H1 (cell line): ENCODE results near the gene LIPE. TPM values are rescaled to one million over a fixed set of nuclear protein-coding genes. Genes with fewer than 3 reads are reported as not detected.

Experiments used
- CTCF ChIA-PET: fragments of 300-600 bp; sonication (Branson Sonifier 250); formaldehyde crosslinking; loops from one replicate; lab custom pipeline; 2021; ENCODE audit not compliant: partially characterized antibody; lab: Charles Lee
- POLR2A ChIA-PET: fragments of 300-600 bp; sonication (Branson Sonifier 250); formaldehyde crosslinking; loops from one replicate; lab custom pipeline; 2021; ENCODE audit warnings: inconsistent platforms; ENCODE audit not compliant: partially characterized antibody; lab: Charles Lee
- DNase-seq, 2 experiments: peaks; one replicate each; pipeline versions ENCODE4 v3.0.0 to v3.0.0-alpha.2; 2010 to 2022; ENCODE audit warnings: low spot score in 2 of 2, low read depth in 1 of 2, mixed read lengths in 1 of 2
- FAIRE-seq: peaks from 2 replicates; lab custom pipeline; 2011; peaks lifted over from hg19 to GRCh38; lab: Jason Lieb, UNC
- H2AFZ ChIP-seq: 2 replicates; pipeline ENCODE4 v1.8.1; 2012; ENCODE audit warnings: low read length, inconsistent platforms
- H2AK5ac ChIP-seq: 2 replicates; pipeline ENCODE4 v1.6.1; 2013; ENCODE audit warnings: low read depth, low read length
- H2BK120ac ChIP-seq: replicated peaks from 2 replicates; pipeline ENCODE3; 2013; ENCODE audit warnings: low read depth, low read length, inconsistent platforms
- H2BK12ac ChIP-seq: 2 replicates; pipeline ENCODE4 v1.6.1; 2013; ENCODE audit warnings: low read depth, low read length
- H2BK15ac ChIP-seq: 2 replicates; pipeline ENCODE4 v1.6.1; 2013; ENCODE audit warnings: low read length
- H2BK20ac ChIP-seq: 2 replicates; pipeline ENCODE4 v1.6.1; 2013; ENCODE audit warnings: low read length
- H2BK5ac ChIP-seq: 2 replicates; pipeline ENCODE4 v1.6.1; 2013; ENCODE audit warnings: low read depth, low read length
- H3K14ac ChIP-seq: 2 replicates; pipeline ENCODE4 v1.6.1; 2013; ENCODE audit warnings: inconsistent platforms; ENCODE audit not compliant: insufficient read length
- H3K18ac ChIP-seq: 2 replicates; pipeline ENCODE4 v1.6.1; 2013; ENCODE audit warnings: low read length; ENCODE audit errors: extremely low read depth
- H3K23ac ChIP-seq: 2 replicates; pipeline ENCODE4 v1.6.1; 2013; ENCODE audit warnings: inconsistent platforms; ENCODE audit not compliant: insufficient read length
- H3K23me2 ChIP-seq: 2 replicates; pipeline ENCODE4 v1.6.1; 2013; ENCODE audit warnings: low read depth, low read length
- H3K27ac ChIP-seq: 2 replicates; pipeline ENCODE4 v1.6.1; 2011; ENCODE audit warnings: low read depth, low read length, inconsistent platforms
- H3K27me3 ChIP-seq, 4 experiments: replicated peaks in 1 of 4; 1 replicate in 1 of 4; 2 replicates in 3 of 4; pipeline versions ENCODE4 v1.6.1 to v1.8.1; 2011 to 2013; ENCODE audit warnings: low read length in 3 of 4, mild to moderate bottlenecking in 3 of 4, inconsistent platforms in 2 of 4, mixed read lengths in 2 of 4, moderate library complexity in 1 of 4; ENCODE audit not compliant: control insufficient read depth in 3 of 4, insufficient read depth in 3 of 4; ENCODE audit errors: extremely low read depth in 1 of 4
- H3K36me3 ChIP-seq, 4 experiments: 2 replicates each; pipeline versions ENCODE4 v1.6.1 to v1.8.1; 2011 to 2013; ENCODE audit warnings: mild to moderate bottlenecking in 4 of 4, low read length in 3 of 4, moderate library complexity in 2 of 4, control low read depth in 1 of 4, inconsistent platforms in 1 of 4; ENCODE audit not compliant: insufficient read depth in 4 of 4, control insufficient read depth in 2 of 4
- H3K4ac ChIP-seq: replicated peaks from 2 replicates; pipeline ENCODE3; 2013; ENCODE audit warnings: low read length, low read depth, mixed read lengths, inconsistent platforms; ENCODE audit not compliant: insufficient read length
- H3K4me1 ChIP-seq, 4 experiments: replicated peaks in 1 of 4; 1 replicate in 1 of 4; 2 replicates in 3 of 4; pipeline versions ENCODE4 v1.6.1 to v1.8.1; 2011 to 2013; ENCODE audit warnings: low read length in 3 of 4, inconsistent platforms in 2 of 4, mixed read lengths in 1 of 4; ENCODE audit not compliant: insufficient read depth in 4 of 4, control insufficient read depth in 3 of 4
- H3K4me2 ChIP-seq, 2 experiments: 2 replicates each; pipeline versions ENCODE4 v1.6.1 to v1.8.1; 2011 to 2013; ENCODE audit warnings: low read depth in 2 of 2, low read length in 2 of 2, control low read depth in 1 of 2, inconsistent platforms in 1 of 2, mild to moderate bottlenecking in 1 of 2; ENCODE audit not compliant: insufficient read depth in 1 of 2
- H3K4me3 ChIP-seq, 4 experiments: fragments of 200-600, 300-600 bp in 1 of 4; sonication (generic), shearing (Covaris generic), sonication (Bioruptor Twin) in 1 of 4; 2 replicates each; pipeline versions ENCODE4 v1.5.1 to v1.8.1; 2011 to 2016; ENCODE audit warnings: low read length in 4 of 4, low read depth in 3 of 4, control low read depth in 2 of 4, inconsistent platforms in 2 of 4, mild to moderate bottlenecking in 2 of 4, mixed read lengths in 1 of 4, moderate library complexity in 1 of 4; ENCODE audit not compliant: insufficient read depth in 2 of 4; ENCODE audit errors: extremely low read depth in 1 of 4
- H3K56ac ChIP-seq: replicated peaks from 2 replicates; pipeline ENCODE3; 2013; ENCODE audit warnings: low read depth, mild to moderate bottlenecking, mixed read lengths, low read length, inconsistent platforms; ENCODE audit not compliant: insufficient read length
- H3K79me1 ChIP-seq: 2 replicates; pipeline ENCODE4 v1.6.1; 2013; ENCODE audit warnings: low read depth, low read length, control low read depth
- H3K79me2 ChIP-seq, 2 experiments: 2 replicates each; pipeline versions ENCODE4 v1.6.1 to v1.8.1; 2012 to 2013; ENCODE audit warnings: low read length in 2 of 2, mild to moderate bottlenecking in 2 of 2, inconsistent platforms in 1 of 2; ENCODE audit not compliant: insufficient read depth in 2 of 2, control insufficient read depth in 1 of 2
- H3K9ac ChIP-seq, 4 experiments: replicated peaks in 1 of 4; 1 replicate in 1 of 4; 2 replicates in 3 of 4; pipeline versions ENCODE4 v1.6.1 to v1.8.1; 2011 to 2013; ENCODE audit warnings: low read depth in 3 of 4, low read length in 3 of 4, control low read depth in 2 of 4, mild to moderate bottlenecking in 2 of 4, moderate library complexity in 2 of 4, inconsistent platforms in 1 of 4; ENCODE audit errors: extremely low read depth in 1 of 4
- H3K9me3 ChIP-seq, 2 experiments: 2 replicates each; pipeline versions ENCODE4 v1.6.1 to v1.8.1; 2012 to 2013; ENCODE audit warnings: mild to moderate bottlenecking in 2 of 2, moderate library complexity in 2 of 2, control low read depth in 1 of 2, inconsistent platforms in 1 of 2, low read depth in 1 of 2, low read length in 1 of 2, mixed read lengths in 1 of 2; ENCODE audit not compliant: insufficient read depth in 2 of 2
- H4K20me1 ChIP-seq, 2 experiments: replicated peaks in 1 of 2; 2 replicates each; pipeline versions ENCODE3 to v1.8.1; 2011 to 2013; ENCODE audit warnings: inconsistent platforms in 2 of 2, low read length in 2 of 2, mild to moderate bottlenecking in 1 of 2; ENCODE audit not compliant: insufficient read depth in 2 of 2, control insufficient read depth in 1 of 2
- H4K5ac ChIP-seq: 2 replicates; pipeline ENCODE4 v1.6.1; 2013; ENCODE audit warnings: low read length, low read depth, mixed read lengths, inconsistent platforms; ENCODE audit not compliant: insufficient read length
- H4K8ac ChIP-seq: 2 replicates; pipeline ENCODE4 v1.8.0; 2013; ENCODE audit warnings: mild to moderate bottlenecking, moderate library complexity, low read length, inconsistent platforms; ENCODE audit not compliant: insufficient read depth; ENCODE audit errors: extremely low read depth
- H4K91ac ChIP-seq: replicated peaks from 2 replicates; pipeline ENCODE3; 2013; ENCODE audit warnings: low read length, mixed read lengths, inconsistent platforms; ENCODE audit not compliant: insufficient read length
- BRCA1 ChIP-seq: IDR thresholded peaks from 2 replicates; pipeline ENCODE4 v1.6.1; 2012; ENCODE audit warnings: low read depth, low read length, improper control_type of control experiment
- CEBPB ChIP-seq: IDR thresholded peaks from 2 replicates; pipeline ENCODE4 v1.6.1; 2012; ENCODE audit warnings: low read depth, low read length
- CREB1 ChIP-seq: IDR thresholded peaks from 2 replicates; pipeline ENCODE4 v1.6.1; 2012; ENCODE audit warnings: inconsistent platforms
- EP300 ChIP-seq, 2 experiments: IDR thresholded peaks; 1 replicate in 1 of 2; 2 replicates in 1 of 2; pipeline ENCODE4 v1.6.1; 2011 to 2012; ENCODE audit warnings: low read depth in 2 of 2, low read length in 2 of 2, mild to moderate bottlenecking in 2 of 2, borderline replicate concordance in 1 of 2, inconsistent platforms in 1 of 2, moderate library complexity in 1 of 2
- FOSL1 ChIP-seq: IDR thresholded peaks from 2 replicates; pipeline ENCODE4 v1.6.1; 2011; ENCODE audit warnings: mild to moderate bottlenecking, low read depth, low read length, moderate library complexity; ENCODE audit not compliant: insufficient read depth
- RBBP5 ChIP-seq: IDR thresholded peaks from 2 replicates; pipeline ENCODE4 v1.7.1; 2012; ENCODE audit warnings: low read depth, mild to moderate bottlenecking, inconsistent platforms, low read length, moderate library complexity, borderline replicate concordance
- SP4 ChIP-seq: IDR thresholded peaks from 2 replicates; pipeline ENCODE4 v1.6.1; 2012; ENCODE audit warnings: low read length, inconsistent platforms
- SRF ChIP-seq: IDR thresholded peaks from 2 replicates; pipeline ENCODE4 v1.6.1; 2011; ENCODE audit warnings: mild to moderate bottlenecking, low read depth, low read length, moderate library complexity
- TAF1 ChIP-seq: IDR thresholded peaks from 2 replicates; pipeline ENCODE4 v1.6.1; 2011; ENCODE audit warnings: mild to moderate bottlenecking, low read depth, low read length
- YY1 ChIP-seq: IDR thresholded peaks from 2 replicates; pipeline ENCODE4 v1.6.1; 2011; ENCODE audit warnings: low read depth, mild to moderate bottlenecking, low read length
- ZNF274 ChIP-seq: IDR thresholded peaks from 2 replicates; pipeline ENCODE4 v1.7.0; 2012; ENCODE audit warnings: low read length, borderline replicate concordance; ENCODE audit errors: extremely low read depth
- WGBS, 2 experiments: shearing (Covaris generic) in 1 of 2; methylation state at CpG; one replicate each; pipeline versions ENCODE4 v1.1.6 to v1.1.7; 2013 to 2015; ENCODE audit warnings: low lambda C conversion rate in 2 of 2, mixed read lengths in 2 of 2, inconsistent platforms in 1 of 2, low coverage in 1 of 2, missing lambda C conversion rate in 1 of 2; ENCODE audit not compliant: insufficient replicate concordance in 2 of 2, insufficient coverage in 1 of 2, insufficient read length in 1 of 2; ENCODE audit errors: extremely low coverage in 1 of 2, missing lambda C conversion rate in 1 of 2; 5-methylcytosine and 5-hydroxymethylcytosine counted together
- polyA plus RNA-seq, 7 experiments: library from polyadenylated mRNA; depleted of rRNA in 3 of 7; stranded (reverse) in 5 of 7; unstranded in 2 of 7; fragments of >200 nt in 5 of 7; fragments of 200-250 nt in 2 of 7; gene quantifications; 1 replicate in 5 of 7; 2 replicates in 1 of 7; 4 replicates in 1 of 7; pipeline versions ENCODE4 v1.2.1 to v1.2.3, GENCODE V29; 2011 to 2013; ENCODE audit warnings: missing spikeins in 2 of 7, mixed read lengths in 2 of 7
- total RNA-seq: library from RNA; stranded (reverse); fragmentation: NEBNext Ultra II Directional; extraction: Animal tissue kit (Norgen Biotek cat#: 25700); gene quantifications from 2 replicates; pipeline ENCODE4 v1.2.1, GENCODE V29; 2021
- TF ChIP-seq, protein P1 (sequence below): IDR thresholded peaks from 2 replicates; pipeline ENCODE4 v1.6.1; 2012; ENCODE audit warnings: inconsistent platforms

The LIPE gene
- total and polyA plus RNA-seq, 2 of the 8 experiments (the other 6 are each of a cell fraction or from before 2014, with no cell fraction given): 8.7 to 15.9 TPM

DNA sequence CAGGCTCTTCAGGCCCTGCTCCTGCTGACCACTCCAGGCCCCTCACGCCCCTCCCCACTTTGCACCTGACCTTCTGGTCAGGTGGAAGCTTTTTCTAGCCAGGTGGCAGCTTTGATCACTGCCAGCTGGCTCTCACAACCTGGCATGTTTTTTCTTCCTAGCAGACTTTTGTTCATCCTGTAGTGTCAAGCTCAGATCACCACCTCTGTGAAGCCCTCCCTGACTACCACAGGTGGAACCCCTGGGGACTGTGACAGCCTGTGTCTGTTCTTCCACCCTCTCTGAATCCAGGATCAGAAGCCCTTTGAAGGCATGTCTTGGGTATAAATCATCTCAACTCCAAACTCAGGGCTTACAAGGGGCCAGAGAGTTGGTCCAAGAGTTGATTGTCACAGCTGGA, 26.8 kb downstream of the LIPE start:
- Histone ChIP-seq H2AFZ (no peak overlapping the region), H3K9me3 (no peaks in the 10 kb centered on the region), H3K23me2 (peaks cover 19% of the 10 kb centered on the region; the same call in 1 of the 2 replicates), H2BK15ac (no peak overlapping the region), H4K20me1 (peaks cover 4 to 21% of the 10 kb centered on the region in 2 experiments), H2AK5ac (no peak overlapping the region), H3K18ac (no peak overlapping the region), H2BK12ac (no peak overlapping the region), H3K56ac (no peak overlapping the region), H3K4me2 (peak overlapping the region in 1 of 2 experiments; percentile 94; a peak in 1 of 4 replicates), H3K79me1 (peaks cover 10% of the 10 kb centered on the region), H4K8ac (no peak overlapping the region), H3K9ac (no peak overlapping the region), H4K5ac (no peak overlapping the region), H3K27ac (no peak overlapping the region), H2BK120ac (no peak overlapping the region), H3K79me2 (peaks cover 0 to 6% of the 10 kb centered on the region in 2 experiments; a peak in 1 of 4 replicates), H4K91ac (no peak overlapping the region), H2BK20ac (no peak overlapping the region), H3K4me3 (no peak overlapping the region), H2BK5ac (no peak overlapping the region), H3K23ac (no peak overlapping the region), H3K36me3 (no peaks in the 10 kb centered on the region), H3K27me3 (peaks cover 0 to 10% (median 5%) of the 10 kb centered on the region in 4 experiments; a peak in 5 of 7 replicates), H3K4me1 (peaks cover 7 to 18% (median 13%) of the 10 kb centered on the region in 4 experiments; a peak in 6 of 7 replicates), H3K14ac (no peak overlapping the region), H3K4ac (no peak overlapping the region)
- 89% methylated on average over 1 of the region's 1 CpG; no CpG with 5 or more reads in 1 of the 2 experiments for WGBS, 2 experiments
- no peak for DNase-seq
- TF ChIP-seq SRF: no peak
- TF ChIP-seq, protein P1, sequence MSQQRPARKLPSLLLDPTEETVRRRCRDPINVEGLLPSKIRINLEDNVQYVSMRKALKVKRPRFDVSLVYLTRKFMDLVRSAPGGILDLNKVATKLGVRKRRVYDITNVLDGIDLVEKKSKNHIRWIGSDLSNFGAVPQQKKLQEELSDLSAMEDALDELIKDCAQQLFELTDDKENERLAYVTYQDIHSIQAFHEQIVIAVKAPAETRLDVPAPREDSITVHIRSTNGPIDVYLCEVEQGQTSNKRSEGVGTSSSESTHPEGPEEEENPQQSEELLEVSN: no peak
- no peak for TF ChIP-seq EP300 (IDR thresholded peaks at IDR 0.05; ENCODE audit: borderline replicate concordance in 1 of 2, low read depth in 2 of 2, low read length in 2 of 2)
- no peak for TF ChIP-seq RBBP5
- no peak for TF ChIP-seq ZNF274
- TF ChIP-seq TAF1: no peak
- TF ChIP-seq SP4: no peak
- TF ChIP-seq CEBPB: no peak
- no peak for TF ChIP-seq YY1
- no peak for TF ChIP-seq FOSL1
- no peak for TF ChIP-seq CREB1
- TF ChIP-seq BRCA1: no peak
- FAIRE-seq: no peak
- CTCF ChIA-PET: interaction anchor here (0.6 to 3.2 kb wide), 22 partner anchors 9 to 1925 kb away, joined by 3 to 27 read pairs (median 4); no protein-coding TSS in a partner anchor
- POLR2A ChIA-PET: interaction anchor here (0.9 to 7.7 kb wide), 9 partner anchors 12 to 540 kb away, joined by 3 to 47 read pairs (median 4); partner anchors contain the start of genes CNFN and RPS19
